ENCODE data around the gene PZP. TPM values are rescaled to one million over a fixed set of nuclear protein-coding genes. Genes with fewer than 3 reads are reported as not detected.
"Not testable (repeated sequence)": the region's sequence is repeated elsewhere in the genome, so short reads cannot be mapped to it uniquely, and the experiment has no call there.

PZP gene
- total RNA-seq (not detected), polyA plus RNA-seq (under 1 TPM in 1 of 3 donors, not detected in 2; 0.29 TPM), total RNA-seq (0 reads per million in 6 experiments)

DNA sequence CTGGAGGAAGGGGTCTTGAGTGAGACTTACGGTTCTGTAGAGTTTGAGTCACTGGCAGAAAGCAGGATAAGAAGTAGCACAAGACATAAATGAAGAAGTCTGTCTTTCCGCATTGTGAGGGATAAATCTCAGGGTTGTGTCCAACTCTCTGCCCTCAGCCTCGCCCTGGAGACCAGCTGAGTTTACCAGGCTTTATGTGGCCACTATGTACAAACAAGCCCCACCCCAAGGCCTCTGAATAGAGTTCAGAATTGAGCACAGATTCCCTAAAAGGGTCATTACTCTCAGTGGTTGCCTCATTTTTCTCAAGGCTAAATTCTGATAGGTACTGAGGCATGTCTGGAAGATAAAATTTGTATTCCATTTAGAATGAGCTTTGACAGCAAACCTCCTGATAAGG, at the start of gene PZP:
Gene PZP (minus strand): TSS at position 167 of the 400 bp plus-strand sequence. CDS start 54 bp downstream, at position 113.
- Mint-ChIP-seq H3K4me1 (peaks cover 0 to 2% (median 0%) of the 10 kb centered on the region in 4 donors), H3K27me3 (no peaks in the 10 kb centered on the region), H3K4me3 (no peak within 1 kb of the TSS), H3K9me3 (peaks cover 0 to 12% (median 3%) of the 10 kb centered on the region in 9 donors), H3K36me3 (peaks cover 0 to 4% (median 2%) of the 10 kb centered on the region in 3 donors), H3K27ac (no peak within 1 kb of the TSS)
- POLR2A ChIA-PET: no interaction called here
- DNase-seq: no peak
- no peak for ATAC-seq

DNA sequence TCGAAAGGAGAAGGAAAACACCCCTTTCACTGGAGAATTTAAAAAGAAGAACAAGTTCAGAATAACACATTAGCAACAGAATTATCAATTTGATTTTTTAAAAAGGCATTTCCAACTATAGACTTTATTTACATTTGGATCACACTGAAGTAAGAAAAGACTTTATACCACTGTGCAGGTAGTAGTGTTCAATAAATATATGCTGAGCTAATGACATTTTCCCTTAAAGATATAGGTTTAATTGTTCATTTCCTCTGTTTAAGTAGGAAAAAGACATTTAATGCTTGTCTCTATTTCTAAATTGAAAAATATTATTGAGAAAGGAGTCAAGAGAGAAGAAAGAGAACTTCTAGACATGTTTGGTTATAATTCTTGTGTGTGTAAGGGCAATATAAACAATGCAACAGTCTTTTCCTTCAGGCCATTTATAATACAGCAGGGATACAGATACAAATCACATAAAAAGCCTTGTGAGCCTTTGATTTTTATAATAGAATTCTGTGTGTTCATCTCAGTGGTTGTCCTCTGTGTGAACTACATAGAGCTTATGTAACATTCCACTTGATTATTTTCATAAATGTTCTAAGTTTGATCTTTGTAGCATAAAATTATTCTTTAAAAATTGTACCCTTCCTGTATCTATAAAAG, 48.7 kb upstream of the PZP start:
- POLR2A ChIA-PET: no interaction called here
- H3K4me3 Mint-ChIP-seq: no peak overlapping the region
- H3K27ac Mint-ChIP-seq: no peak overlapping the region
- H3K4me1 Mint-ChIP-seq: no peaks in the 10 kb centered on the region
- DNase-seq (no peak), ATAC-seq (no peak)
- H3K9me3 Mint-ChIP-seq: peaks cover 0 to 14% (median 0%) of the 10 kb centered on the region in 9 donors
- H3K27me3 Mint-ChIP-seq: no peaks in the 10 kb centered on the region
- H3K36me3 Mint-ChIP-seq: peaks cover 0 to 8% (median 7%) of the 10 kb centered on the region in 3 donors

DNA sequence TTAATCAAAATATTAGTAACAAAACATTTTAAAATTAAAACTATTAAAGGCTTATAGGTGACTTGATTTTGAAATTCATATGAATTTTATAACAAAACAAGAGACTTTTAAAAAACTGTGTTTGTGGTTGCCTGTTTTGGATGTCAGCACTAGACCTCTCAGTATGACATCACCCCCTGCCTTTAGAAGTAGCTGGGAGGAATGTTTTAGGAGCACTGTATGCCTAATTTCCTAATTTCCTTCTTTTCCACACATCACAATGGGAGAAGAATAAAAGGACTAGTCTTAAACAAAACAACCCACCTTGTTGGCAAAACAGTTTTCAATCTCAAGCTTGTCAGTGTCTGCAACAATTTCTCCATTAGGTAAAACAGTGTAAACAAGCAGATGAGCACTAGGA, 48.1 kb upstream of the PZP start:
- ATAC-seq (no peak), DNase-seq (no peak)
- H3K9me3 Mint-ChIP-seq: peaks cover 0 to 16% (median 0%) of the 10 kb centered on the region in 9 donors
- POLR2A ChIA-PET: no interaction called here
- no peak overlapping the region for H3K4me3 Mint-ChIP-seq
- no peaks in the 10 kb centered on the region for H3K4me1 Mint-ChIP-seq
- H3K36me3 Mint-ChIP-seq: peaks cover 0 to 8% (median 7%) of the 10 kb centered on the region in 3 donors
- H3K27ac Mint-ChIP-seq: no peak overlapping the region
- peaks cover 0 to 5% (median 0%) of the 10 kb centered on the region in 5 donors for H3K27me3 Mint-ChIP-seq

DNA sequence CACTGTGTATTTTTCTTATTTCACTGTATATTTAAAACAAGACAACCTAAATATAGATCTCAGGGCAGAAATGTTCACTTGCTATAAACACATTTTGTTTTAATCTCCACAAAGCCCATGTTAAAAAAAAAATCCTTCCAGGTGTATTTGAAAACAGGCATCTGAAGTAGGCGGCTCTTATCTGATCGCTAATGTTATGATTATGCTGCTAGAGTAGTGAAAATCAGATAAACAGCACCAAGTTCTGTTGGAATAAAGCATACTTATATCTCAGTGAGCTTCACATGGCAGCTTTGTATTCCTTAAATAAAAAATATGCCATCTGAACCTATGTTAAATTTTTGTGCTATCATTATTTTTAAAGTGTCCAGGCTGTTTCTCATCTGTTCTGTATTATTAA, 47.6 kb upstream of the PZP start:
- H3K36me3 Mint-ChIP-seq: peaks cover 0 to 8% (median 7%) of the 10 kb centered on the region in 3 donors
- H3K27ac Mint-ChIP-seq: no peak overlapping the region
- no peak for DNase-seq
- H3K4me3 Mint-ChIP-seq: no peak overlapping the region
- H3K9me3 Mint-ChIP-seq: peaks cover 0 to 16% (median 0%) of the 10 kb centered on the region in 9 donors
- POLR2A ChIA-PET: no interaction called here
- no peak for ATAC-seq
- H3K27me3 Mint-ChIP-seq: peaks cover 0 to 10% (median 0%) of the 10 kb centered on the region in 5 donors
- no peaks in the 10 kb centered on the region for H3K4me1 Mint-ChIP-seq

DNA sequence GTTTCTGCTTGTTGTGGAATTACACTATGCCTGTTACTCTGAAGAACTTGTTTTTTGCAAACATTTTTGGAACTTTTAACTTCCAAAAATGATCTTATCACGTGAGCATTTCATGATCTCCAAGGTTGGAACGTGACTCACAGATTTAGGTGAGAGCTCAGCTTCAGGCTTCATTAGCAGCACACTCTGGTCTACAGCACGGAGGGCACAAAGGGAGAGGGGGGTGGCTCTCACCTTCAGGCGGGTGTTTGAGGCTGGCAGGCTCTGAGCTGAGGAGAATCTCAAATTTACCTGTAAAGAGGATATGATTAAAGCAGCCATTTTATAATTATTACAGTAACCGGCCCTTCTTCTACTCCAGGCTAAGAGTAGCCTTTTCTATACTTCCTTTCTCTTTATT, 45.3 kb upstream of the PZP start:
- Mint-ChIP-seq H3K4me3 (no peak overlapping the region), H3K4me1 (no peaks in the 10 kb centered on the region), H3K36me3 (peaks cover 7 to 11% (median 11%) of the 10 kb centered on the region in 3 donors), H3K27me3 (peaks cover 1 to 32% (median 10%) of the 10 kb centered on the region in 5 donors), H3K27ac (peak overlapping the region in 2 of 10 donors; percentile 17 to 70), H3K9me3 (peaks cover 0 to 25% (median 5%) of the 10 kb centered on the region in 9 donors)
- POLR2A ChIA-PET: no interaction called here
- ATAC-seq (no peak), DNase-seq (no peak)

DNA sequence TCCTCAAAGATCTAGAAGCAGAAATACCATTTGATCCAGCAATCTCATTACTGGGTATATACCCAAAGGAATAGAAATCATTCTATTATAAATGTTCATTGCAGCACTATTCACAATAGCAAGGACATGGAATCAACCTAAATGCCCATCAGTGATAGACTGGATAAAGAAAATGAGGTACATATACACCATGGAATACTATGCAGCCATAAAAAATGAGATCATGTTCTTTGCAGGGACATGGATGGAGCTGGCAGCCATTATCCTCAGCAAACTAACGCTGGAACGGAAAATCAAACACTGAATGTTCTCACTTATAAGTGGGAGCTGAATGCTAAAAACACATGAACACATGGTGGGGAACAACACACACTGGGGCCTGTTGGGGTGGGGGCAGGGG, 44.6 kb upstream of the PZP start:
- POLR2A ChIA-PET, DNase-seq, H3K4me3 Mint-ChIP-seq, ATAC-seq, H3K4me1 Mint-ChIP-seq, H3K27ac Mint-ChIP-seq: not testable (repeated sequence)
- peaks cover 5 to 38% (median 13%) of the 10 kb centered on the region in 5 donors for H3K27me3 Mint-ChIP-seq
- H3K9me3 Mint-ChIP-seq: peaks cover 0 to 29% (median 5%) of the 10 kb centered on the region in 9 donors
- peaks cover 7 to 15% (median 13%) of the 10 kb centered on the region in 3 donors for H3K36me3 Mint-ChIP-seq

DNA sequence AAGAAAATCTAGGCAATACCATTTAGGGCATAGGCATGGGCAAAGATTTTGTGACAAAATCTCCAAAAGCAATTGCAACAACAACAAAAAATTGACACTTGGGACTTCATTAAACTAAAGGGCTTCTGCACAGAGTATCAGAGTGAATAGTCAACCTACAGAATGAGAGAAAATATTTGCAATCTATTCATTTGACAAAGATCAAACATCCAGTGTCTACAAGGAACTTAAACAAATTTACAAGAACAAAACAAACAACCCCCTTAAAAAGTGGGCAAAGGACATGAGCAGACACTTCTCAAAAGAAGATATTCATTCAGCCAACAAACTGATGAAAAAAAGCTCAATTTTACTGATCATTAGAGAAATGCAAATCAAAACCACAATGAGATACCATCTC, 44.1 kb upstream of the PZP start:
- no peaks in the 10 kb centered on the region for H3K4me1 Mint-ChIP-seq
- no peak overlapping the region for H3K27ac Mint-ChIP-seq
- peaks cover 0 to 29% (median 5%) of the 10 kb centered on the region in 9 donors for H3K9me3 Mint-ChIP-seq
- H3K27me3 Mint-ChIP-seq: peaks cover 5 to 38% (median 13%) of the 10 kb centered on the region in 5 donors
- ATAC-seq (no peak), DNase-seq (no peak)
- POLR2A ChIA-PET: no interaction called here
- peaks cover 4 to 16% (median 15%) of the 10 kb centered on the region in 3 donors for H3K36me3 Mint-ChIP-seq
- H3K4me3 Mint-ChIP-seq: no peak overlapping the region

DNA sequence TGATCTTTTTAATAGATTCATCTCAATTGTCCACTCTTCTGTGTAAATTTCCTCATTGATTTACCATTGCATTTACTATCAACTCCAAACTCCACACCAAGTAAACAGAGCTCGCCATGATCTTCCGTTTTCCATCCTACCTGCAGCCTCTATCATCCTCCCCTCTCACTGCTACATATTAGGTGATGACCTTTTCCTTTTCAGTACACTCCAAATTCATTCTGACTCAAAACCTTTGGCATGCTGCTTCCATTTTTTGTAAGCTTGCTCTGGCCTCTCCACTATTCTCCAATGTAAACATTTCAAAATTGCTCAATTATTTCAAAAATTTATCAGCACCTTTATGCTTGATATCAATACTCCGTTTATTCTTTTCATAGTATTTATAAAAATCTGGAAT, 40.2 kb upstream of the PZP start:
- Mint-ChIP-seq H3K9me3 (peaks cover 0 to 29% (median 5%) of the 10 kb centered on the region in 9 donors), H3K4me3 (no peak overlapping the region), H3K27me3 (peaks cover 6 to 38% (median 15%) of the 10 kb centered on the region in 5 donors), H3K36me3 (peaks cover 0 to 18% (median 15%) of the 10 kb centered on the region in 3 donors), H3K4me1 (no peaks in the 10 kb centered on the region), H3K27ac (no peak overlapping the region)
- ATAC-seq (no peak), DNase-seq (no peak)
- POLR2A ChIA-PET: no interaction called here

DNA sequence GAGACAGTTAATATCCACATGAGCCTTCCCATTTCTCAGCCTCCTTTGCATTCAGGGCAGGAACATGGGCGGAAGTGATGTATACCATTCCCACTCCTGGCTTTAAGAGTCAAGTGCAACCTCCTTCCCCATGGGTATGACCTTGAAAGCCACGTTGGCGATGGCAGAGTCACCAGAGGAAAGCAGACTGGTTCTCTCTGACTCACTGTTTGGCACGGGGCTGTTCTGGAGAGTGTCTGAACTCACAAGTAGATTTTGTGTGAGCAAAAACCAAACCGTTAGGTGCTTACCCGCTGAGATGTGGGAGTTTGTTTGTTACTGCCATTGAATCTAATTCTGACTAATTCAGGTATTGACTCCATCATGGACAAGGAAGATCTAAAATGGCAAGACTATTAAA, 36.7 kb upstream of the PZP start:
- no peak overlapping the region for H3K27ac Mint-ChIP-seq

DNA sequence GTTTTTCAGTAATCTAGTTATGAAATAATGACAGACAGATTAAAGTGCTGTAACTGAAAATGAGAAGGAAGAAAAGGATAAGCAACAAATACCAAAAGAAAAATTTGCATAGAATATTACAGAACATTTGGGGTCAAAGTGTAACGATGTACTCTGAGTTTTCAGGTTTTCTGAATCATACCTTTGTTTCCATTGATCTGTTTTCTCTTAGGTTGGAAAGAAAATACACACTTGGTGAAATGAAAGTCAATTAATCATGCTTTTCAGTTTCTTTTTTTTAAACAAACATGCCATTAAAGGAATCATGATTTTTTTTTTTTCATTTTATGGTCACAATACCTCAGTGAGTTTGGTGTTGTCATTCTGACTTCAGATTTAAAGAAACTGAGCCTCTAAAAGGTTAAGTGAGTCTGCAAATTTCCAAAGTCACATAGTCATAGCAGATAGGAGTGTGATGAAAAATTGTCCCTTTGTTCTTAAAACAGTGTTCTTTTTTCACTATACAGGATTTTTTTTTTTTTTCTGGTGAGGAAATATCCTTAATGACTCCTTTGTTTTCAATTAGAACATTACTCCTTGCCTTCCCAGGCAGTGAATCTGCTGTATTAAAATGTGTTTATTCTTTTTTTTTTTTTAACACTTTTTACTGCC, 35.9 kb upstream of the PZP start:
- Mint-ChIP-seq H3K4me3 (no peak overlapping the region), H3K4me1 (peaks cover 3 to 15% (median 10%) of the 10 kb centered on the region in 4 donors), H3K36me3 (peaks cover 0 to 14% (median 10%) of the 10 kb centered on the region in 3 donors), H3K9me3 (peaks cover 0 to 6% (median 0%) of the 10 kb centered on the region in 9 donors), H3K27ac (peak overlapping the region in 1 of 10 donors; percentile 59), H3K27me3 (peaks cover 7 to 11% (median 8%) of the 10 kb centered on the region in 5 donors)
- no peak for DNase-seq
- no peak for ATAC-seq
- POLR2A ChIA-PET: no interaction called here

More for the DNA sequence above, 36.7 kb upstream of the PZP start:
- no peak overlapping the region for H3K4me3 Mint-ChIP-seq
- DNase-seq (no peak), ATAC-seq (no peak)
- POLR2A ChIA-PET: no interaction called here
- H3K9me3 Mint-ChIP-seq: peaks cover 0 to 6% (median 0%) of the 10 kb centered on the region in 9 donors
- H3K4me1 Mint-ChIP-seq: peaks cover 3 to 14% (median 9%) of the 10 kb centered on the region in 4 donors
- H3K36me3 Mint-ChIP-seq: peaks cover 0 to 14% (median 11%) of the 10 kb centered on the region in 3 donors
- peaks cover 8 to 19% (median 10%) of the 10 kb centered on the region in 5 donors for H3K27me3 Mint-ChIP-seq

DNA sequence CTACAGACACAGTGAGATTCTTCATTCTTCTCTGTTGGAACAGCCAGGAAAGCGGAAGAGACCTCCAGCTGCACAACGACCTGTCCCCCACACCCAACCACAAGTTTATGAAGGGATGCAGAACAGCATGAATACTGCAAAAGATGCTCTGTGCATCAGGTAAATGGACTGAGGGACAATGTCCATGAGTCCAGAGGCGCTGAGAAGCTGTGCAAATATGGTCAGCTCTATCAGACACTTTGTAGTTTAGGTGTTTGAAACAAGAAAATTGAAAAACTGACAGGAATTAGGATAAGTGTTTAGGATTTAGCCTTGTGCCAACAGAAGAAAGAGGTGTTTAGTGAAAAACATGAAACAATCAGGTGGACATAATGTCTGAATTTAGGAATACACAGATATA, 33.1 kb upstream of the PZP start:
- H3K4me1 Mint-ChIP-seq: peaks cover 3 to 15% (median 10%) of the 10 kb centered on the region in 4 donors
- POLR2A ChIA-PET: no interaction called here
- peaks cover 0 to 4% (median 3%) of the 10 kb centered on the region in 5 donors for H3K27me3 Mint-ChIP-seq
- no peak for ATAC-seq
- peak overlapping the region in 3 of 10 donors; percentile 9 to 64 (median 27) for H3K27ac Mint-ChIP-seq
- no peaks in the 10 kb centered on the region for H3K9me3 Mint-ChIP-seq
- peak overlapping the region in 4 of 10 donors; percentile 16 to 95 (median 92) for H3K4me3 Mint-ChIP-seq
- H3K36me3 Mint-ChIP-seq: peaks cover 0 to 6% (median 4%) of the 10 kb centered on the region in 3 donors
- DNase-seq: no peak

DNA sequence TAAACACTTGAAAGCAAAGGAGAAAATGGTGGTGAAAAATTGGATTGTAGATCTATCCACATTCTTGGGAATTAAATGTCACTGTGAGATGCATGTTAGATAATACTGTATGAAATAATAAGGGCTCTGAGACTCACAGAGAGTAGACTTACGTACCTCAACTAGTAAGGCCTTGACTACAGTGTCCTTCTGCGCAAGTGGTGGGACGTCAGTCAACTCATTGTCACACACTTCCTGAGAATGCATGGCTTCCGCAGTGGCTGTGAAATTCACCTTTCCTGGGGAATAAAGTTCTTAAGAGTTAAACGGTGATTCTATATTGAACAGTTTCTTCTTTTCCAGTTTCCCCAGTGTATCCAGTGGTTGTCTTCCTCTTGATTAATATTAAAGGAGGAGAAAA, 32.6 kb upstream of the PZP start:
- ATAC-seq: no peak
- H3K4me3 Mint-ChIP-seq: peak overlapping the region; percentile 10 to 96 (median 92)
- no peak for DNase-seq
- no peaks in the 10 kb centered on the region for H3K9me3 Mint-ChIP-seq
- H3K27me3 Mint-ChIP-seq: peaks cover 0 to 4% (median under 1%) of the 10 kb centered on the region in 5 donors
- H3K4me1 Mint-ChIP-seq: peaks cover 3 to 15% (median 10%) of the 10 kb centered on the region in 4 donors
- POLR2A ChIA-PET: no interaction called here
- H3K27ac Mint-ChIP-seq: peak overlapping the region in 7 of 10 donors; percentile 27 to 96 (median 94)
- H3K36me3 Mint-ChIP-seq: peaks cover 0 to 4% (median 4%) of the 10 kb centered on the region in 3 donors

Data from naive thymus-derived CD8-positive, alpha-beta T cell (primary cell).